Measurements from ENCODE around the gene BCR. TPM values are rescaled to one million over a fixed set of nuclear protein-coding genes. Genes with fewer than 3 reads are reported as not detected.

BCR gene
- total RNA-seq, 1 donor, result 28.6 TPM

DNA sequence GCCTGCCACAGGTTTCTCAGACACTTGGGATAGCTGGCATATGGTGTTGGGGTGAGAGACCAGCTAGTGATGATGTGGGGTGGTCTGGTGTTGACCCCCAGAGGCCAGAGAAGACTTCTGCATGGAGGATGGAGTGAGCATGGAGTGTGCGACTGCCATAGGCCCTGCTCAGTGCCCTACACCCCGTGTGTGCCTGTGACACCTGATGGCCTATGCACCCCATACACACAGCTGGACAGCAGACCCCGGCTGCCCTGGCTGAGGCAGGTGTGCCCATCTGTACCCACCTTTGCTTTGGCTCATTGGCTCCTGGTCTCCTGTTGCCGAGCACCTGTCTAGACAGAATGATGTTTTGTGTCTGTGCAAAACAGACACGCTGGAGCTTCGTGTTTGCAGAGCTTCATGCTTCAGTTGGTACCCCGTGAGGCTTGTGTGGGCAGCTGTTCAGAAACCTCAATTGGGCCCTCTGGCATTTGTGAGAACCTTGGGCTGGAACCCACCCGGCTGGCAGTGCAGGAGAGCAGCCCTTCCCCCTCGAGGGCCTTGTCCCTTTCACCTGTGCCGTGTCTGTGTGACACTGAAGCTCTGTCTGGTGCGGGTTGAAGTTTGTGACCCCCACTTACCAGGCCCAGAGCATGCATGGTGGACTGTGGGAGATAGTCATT lies 27.6 kb downstream of the BCR start:
- peaks cover 56% of the 10 kb centered on the region for H4K20me1 ChIP-seq (ENCODE audit: insufficient read depth, low read length)
- TF ChIP-seq CTCF (IDR thresholded peaks at IDR 0.05; ENCODE audit: extremely low read depth, low read depth, low read length), result no peak
- no peaks in the 10 kb centered on the region for H3K4me1 ChIP-seq (ENCODE audit: insufficient read depth, low read length)
- H3K27ac ChIP-seq (ENCODE audit: low read depth, low read length), result no peak overlapping the region
- H3K4me3 ChIP-seq (ENCODE audit: insufficient read depth, low read length), result no peak overlapping the region
- no peak overlapping the region for H3K4me2 ChIP-seq (ENCODE audit: insufficient read depth, low read length)
- no peak for DNase-seq (ENCODE audit: insufficient read length, low spot score, missing footprints)
- H2AFZ ChIP-seq (ENCODE audit: low read length), result no peak overlapping the region
- peaks cover 57% of the 10 kb centered on the region for H3K79me2 ChIP-seq (ENCODE audit: insufficient read depth, low read length)
- no peaks in the 10 kb centered on the region for H3K27me3 ChIP-seq (ENCODE audit: insufficient read depth, low read length)
- H3K36me3 ChIP-seq (ENCODE audit: insufficient read depth, low read length), result no peaks in the 10 kb centered on the region
- H3K9me3 ChIP-seq (ENCODE audit: low read depth, low read length), result no peaks in the 10 kb centered on the region

GRCh38 chr22:23210428-23211170 lies 30.3 kb downstream of the BCR start:
- TF ChIP-seq CTCF (IDR thresholded peaks at IDR 0.05; ENCODE audit: extremely low read depth, low read depth, low read length), result no peak
- no peak overlapping the region for H3K4me3 ChIP-seq (ENCODE audit: insufficient read depth, low read length)
- H3K27ac ChIP-seq (ENCODE audit: low read depth, low read length), result no peak overlapping the region
- H3K79me2 ChIP-seq (ENCODE audit: insufficient read depth, low read length), result peaks cover 60% of the 10 kb centered on the region
- no peaks in the 10 kb centered on the region for H3K9me3 ChIP-seq (ENCODE audit: low read depth, low read length)
- H3K27me3 ChIP-seq (ENCODE audit: insufficient read depth, low read length), result no peaks in the 10 kb centered on the region
- no peak for DNase-seq (ENCODE audit: insufficient read length, low spot score, missing footprints)
- peaks cover 6% of the 10 kb centered on the region for H3K4me1 ChIP-seq (ENCODE audit: insufficient read depth, low read length)
- no peak overlapping the region for H2AFZ ChIP-seq (ENCODE audit: low read length)
- no peak overlapping the region for H3K4me2 ChIP-seq (ENCODE audit: insufficient read depth, low read length)
- no peaks in the 10 kb centered on the region for H3K36me3 ChIP-seq (ENCODE audit: insufficient read depth, low read length)
- peaks cover 58% of the 10 kb centered on the region for H4K20me1 ChIP-seq (ENCODE audit: insufficient read depth, low read length)

- TF ChIP-seq CTCF (IDR thresholded peaks at IDR 0.05; ENCODE audit: extremely low read depth, low read depth, low read length), result no peak
- H2AFZ ChIP-seq (ENCODE audit: low read length), result no peak overlapping the region
- no peaks in the 10 kb centered on the region for H3K36me3 ChIP-seq (ENCODE audit: insufficient read depth, low read length)
- H3K27ac ChIP-seq (ENCODE audit: low read depth, low read length), result no peak overlapping the region
- no peak overlapping the region for H3K4me2 ChIP-seq (ENCODE audit: insufficient read depth, low read length)
- no peak overlapping the region for H3K4me3 ChIP-seq (ENCODE audit: insufficient read depth, low read length)
- peaks cover 12% of the 10 kb centered on the region for H3K4me1 ChIP-seq (ENCODE audit: insufficient read depth, low read length)
- peaks cover 60% of the 10 kb centered on the region for H3K79me2 ChIP-seq (ENCODE audit: insufficient read depth, low read length)
- DNase-seq (ENCODE audit: insufficient read length, low spot score, missing footprints), result no peak
- no peaks in the 10 kb centered on the region for H3K9me3 ChIP-seq (ENCODE audit: low read depth, low read length)
- H3K27me3 ChIP-seq (ENCODE audit: insufficient read depth, low read length), result no peaks in the 10 kb centered on the region
- peaks cover 63% of the 10 kb centered on the region for H4K20me1 ChIP-seq (ENCODE audit: insufficient read depth, low read length)
Measured at GRCh38 chr22:23211622-23212021, 31.3 kb downstream of the BCR start.

Data from osteoblast (primary cell).